Ovary (tissue), 9 donors: ENCODE results near the gene TSPAN13. TPM values are rescaled to one million over a fixed set of nuclear protein-coding genes. Genes with fewer than 3 reads are reported as not detected.

Source experiments
- DNase-seq, 5 donors: peaks; one replicate each; pipeline ENCODE4 v3.0.0-alpha.2; 2019 to 2020
- H3K27ac ChIP-seq, 2 donors: fragments of 200-600 bp; one replicate each; pipeline versions ENCODE4 v1.5.1 to v1.8.0; 2019 to 2022
- H3K27me3 ChIP-seq: fragments of 200-600 bp; one replicate; pipeline ENCODE4 v1.8.0; 2022
- H3K36me3 ChIP-seq: fragments of 200-600 bp; sonication (generic); one replicate; pipeline ENCODE4 v1.5.1; 2019
- H3K4me1 ChIP-seq: one replicate; pipeline ENCODE4 v1.8.1; 2013; ENCODE audit warnings: mild to moderate bottlenecking, moderate library complexity; ENCODE audit not compliant: insufficient read depth
- H3K4me3 ChIP-seq: fragments of 200-600 bp; sonication (generic); one replicate; pipeline ENCODE4 v1.5.1; 2017
- H3K9me3 ChIP-seq, 2 donors: fragments of 200-600 bp in 1 of 2; sonication (generic) in 1 of 2; one replicate each; pipeline versions ENCODE4 v1.5.1 to v1.8.1; 2013 to 2019; ENCODE audit warnings: mild to moderate bottlenecking in 1 of 2, moderate library complexity in 1 of 2
- EP300 ChIP-seq: sonication (generic); formaldehyde crosslinking; IDR thresholded peaks from one replicate; pipeline ENCODE4 v1.6.1; 2017; ENCODE audit warnings: antibody characterized with exemption
- POLR2A ChIP-seq: fragments of 450-650 bp; IDR thresholded peaks from one replicate; pipeline ENCODE4 v1.6.1; 2017; ENCODE audit warnings: antibody characterized with exemption, mild to moderate bottlenecking, moderate library complexity
- WGBS, 3 donors: extraction: QIAGEN DNeasy Blood & Tissue Kit in 1 of 3; methylation state at CpG; one replicate each; pipeline versions ENCODE4 v1.1.5 to v1.1.7; 2013 to 2017; 5-methylcytosine and 5-hydroxymethylcytosine counted together
- intact Hi-C, 4 donors: fragments of 100-400 bp; cut with DNase I; formaldehyde crosslinking; loops; one replicate each; pipeline versions ENCODE4 v1.11.0 to v1.15.1; 2022 to 2023
- polyA plus RNA-seq, 2 donors: library from polyadenylated mRNA; stranded (reverse); fragments of 200-250 nt in 1 of 2; fragments of 350-450 nt in 1 of 2; fragmentation: Illumina TruSeq in 1 of 2; extraction: RNeasy Lipid Tissue Mini Kit (QIAGEN cat#74804) in 1 of 2; gene quantifications; one replicate each; pipeline ENCODE4 v1.2.3, GENCODE V29; 2013 to 2014
- total RNA-seq, 7 donors: library from RNA; depleted of rRNA in 2 of 7; stranded (reverse); fragments of >200 nt in 2 of 7; fragmentation: NEBNext Ultra II Directional in 3 of 7; extraction: Animal tissue kit (Norgen Biotek cat#: 25700) in 3 of 7; gene quantifications; one replicate each; pipeline versions ENCODE4 v1.1.0 to v1.2.4, GENCODE V29; 2016 to 2023
- TF ChIP-seq, protein P1 (sequence below), 3 donors: fragments of 450-650 bp in 2 of 3; fragments of 200-600 bp in 1 of 3; IDR thresholded peaks; one replicate each; pipeline versions ENCODE4 v1.5.1 to v1.8.0; 2016 to 2022; ENCODE audit warnings: antibody characterized with exemption in 3 of 3, mild to moderate bottlenecking in 1 of 3
- donor health status: DM: no; HTN: no; CAD: no; lungs with moderate emphysema.
- donor health status: DM: no; HTN: no; CAD: no.
- donor health status: Bipolar disorder and iron deficiency.
- donor health status: DM: yes; HTN: yes; CAD: no.
- donor health status: DM: no; HTN: no; CAD: no.
- donor health status: DM: yes; HTN: yes; CAD: no.

The TSPAN13 gene
- total and polyA plus RNA-seq, 9 donors: 0.72 to 23.4 (median 4.2) TPM

DNA sequence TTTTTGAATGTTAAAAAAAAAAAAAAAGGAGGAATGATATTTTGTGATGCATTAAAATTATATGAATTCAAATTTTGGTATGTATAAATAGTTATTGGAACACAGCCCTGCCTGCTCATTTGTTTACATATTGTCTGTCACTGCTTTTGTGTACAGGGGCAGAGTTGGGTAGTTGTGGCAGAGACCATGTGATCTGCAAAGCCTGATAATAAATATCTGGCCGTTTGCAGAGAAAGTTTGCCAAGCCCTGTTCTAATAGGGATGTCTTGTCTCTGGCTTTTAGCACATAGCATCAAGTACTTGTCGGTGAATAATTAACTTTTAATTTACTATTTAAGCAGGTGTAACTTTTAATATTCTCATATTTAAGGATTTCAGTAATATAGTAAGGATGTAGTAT is 19.8 kb downstream of the TSPAN13 start:
- H3K4me1 ChIP-seq: no peaks in the 10 kb centered on the region
- H3K36me3 ChIP-seq: no peaks in the 10 kb centered on the region
- intact Hi-C loops: no loop called here
- TF ChIP-seq, protein P1, sequence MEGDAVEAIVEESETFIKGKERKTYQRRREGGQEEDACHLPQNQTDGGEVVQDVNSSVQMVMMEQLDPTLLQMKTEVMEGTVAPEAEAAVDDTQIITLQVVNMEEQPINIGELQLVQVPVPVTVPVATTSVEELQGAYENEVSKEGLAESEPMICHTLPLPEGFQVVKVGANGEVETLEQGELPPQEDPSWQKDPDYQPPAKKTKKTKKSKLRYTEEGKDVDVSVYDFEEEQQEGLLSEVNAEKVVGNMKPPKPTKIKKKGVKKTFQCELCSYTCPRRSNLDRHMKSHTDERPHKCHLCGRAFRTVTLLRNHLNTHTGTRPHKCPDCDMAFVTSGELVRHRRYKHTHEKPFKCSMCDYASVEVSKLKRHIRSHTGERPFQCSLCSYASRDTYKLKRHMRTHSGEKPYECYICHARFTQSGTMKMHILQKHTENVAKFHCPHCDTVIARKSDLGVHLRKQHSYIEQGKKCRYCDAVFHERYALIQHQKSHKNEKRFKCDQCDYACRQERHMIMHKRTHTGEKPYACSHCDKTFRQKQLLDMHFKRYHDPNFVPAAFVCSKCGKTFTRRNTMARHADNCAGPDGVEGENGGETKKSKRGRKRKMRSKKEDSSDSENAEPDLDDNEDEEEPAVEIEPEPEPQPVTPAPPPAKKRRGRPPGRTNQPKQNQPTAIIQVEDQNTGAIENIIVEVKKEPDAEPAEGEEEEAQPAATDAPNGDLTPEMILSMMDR (IDR thresholded peaks at IDR 0.05): no peak
- no peak for TF ChIP-seq EP300
- TF ChIP-seq POLR2A: no peak
- H3K4me3 ChIP-seq: no peak overlapping the region
- no peaks in the 10 kb centered on the region for H3K27me3 ChIP-seq
- WGBS, 3 donors: 47 to 54% (median 53%) methylated on average over 2 of the region's 2 CpGs
- no peaks in the 10 kb centered on the region for H3K9me3 ChIP-seq
- no peak overlapping the region for H3K27ac ChIP-seq
- DNase-seq: no peak

DNA sequence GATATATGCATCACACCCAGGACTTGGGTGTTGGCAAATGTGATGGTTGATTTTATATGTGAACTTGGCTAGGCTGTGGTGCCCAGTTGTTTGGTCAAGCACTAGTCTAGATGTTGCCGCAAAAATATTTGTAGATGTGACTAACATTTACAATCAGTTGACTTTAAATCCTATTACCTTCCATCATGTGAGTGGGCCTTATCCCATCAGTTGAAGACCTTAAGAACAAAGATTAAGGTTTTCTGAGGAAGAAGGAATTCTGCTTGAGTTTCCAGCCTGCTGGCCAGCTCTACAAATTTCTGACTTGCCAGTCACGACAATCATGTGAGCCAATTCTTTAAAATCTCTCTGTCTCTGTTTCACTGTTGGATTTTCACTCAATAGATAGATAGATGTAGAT is 20.3 kb downstream of the TSPAN13 start:
- Histone ChIP-seq H3K9me3 (no peaks in the 10 kb centered on the region), H3K36me3 (no peaks in the 10 kb centered on the region), H3K4me1 (no peaks in the 10 kb centered on the region), H3K27ac (no peak overlapping the region), H3K27me3 (no peaks in the 10 kb centered on the region), H3K4me3 (no peak overlapping the region)
- no peak for TF ChIP-seq EP300
- TF ChIP-seq POLR2A: no peak
- TF ChIP-seq, protein P1 (IDR thresholded peaks at IDR 0.05): no peak
- no peak for DNase-seq
- 95 to 98% (median 96%) methylated on average over 2 of the region's 2 CpGs for WGBS, 3 donors
- intact Hi-C loops: no loop called here

DNA sequence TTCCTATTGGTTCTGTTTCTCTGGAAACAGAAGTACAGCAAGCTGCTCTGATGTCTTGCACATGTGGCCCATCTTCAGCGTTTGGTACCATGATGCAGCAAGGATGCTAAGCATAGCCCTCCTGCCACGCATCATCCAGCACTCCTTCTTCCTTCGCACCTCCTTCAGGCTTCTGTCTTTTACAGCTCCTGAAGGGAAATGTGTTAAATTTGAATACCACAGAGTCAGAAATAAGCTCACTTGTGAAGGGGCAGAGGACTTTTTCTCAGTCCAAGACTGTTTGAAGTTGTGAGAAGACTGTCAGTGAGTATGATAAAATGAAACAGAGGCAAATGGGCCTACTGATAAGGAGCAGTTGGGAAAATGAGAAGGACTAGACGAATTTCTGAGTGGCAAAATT is 20.7 kb downstream of the TSPAN13 start:
- TF ChIP-seq EP300 (no peak), POLR2A (no peak)
- TF ChIP-seq, protein P1 (IDR thresholded peaks at IDR 0.05): no peak
- H3K36me3 ChIP-seq: no peaks in the 10 kb centered on the region
- intact Hi-C loops: no loop called here
- no peak for DNase-seq
- no peak overlapping the region for H3K27ac ChIP-seq
- WGBS, 3 donors: 86 to 92% (median 90%) methylated on average over 4 of the region's 4 CpGs
- no peaks in the 10 kb centered on the region for H3K9me3 ChIP-seq
- no peaks in the 10 kb centered on the region for H3K4me1 ChIP-seq
- no peak overlapping the region for H3K4me3 ChIP-seq
- H3K27me3 ChIP-seq: no peaks in the 10 kb centered on the region

DNA sequence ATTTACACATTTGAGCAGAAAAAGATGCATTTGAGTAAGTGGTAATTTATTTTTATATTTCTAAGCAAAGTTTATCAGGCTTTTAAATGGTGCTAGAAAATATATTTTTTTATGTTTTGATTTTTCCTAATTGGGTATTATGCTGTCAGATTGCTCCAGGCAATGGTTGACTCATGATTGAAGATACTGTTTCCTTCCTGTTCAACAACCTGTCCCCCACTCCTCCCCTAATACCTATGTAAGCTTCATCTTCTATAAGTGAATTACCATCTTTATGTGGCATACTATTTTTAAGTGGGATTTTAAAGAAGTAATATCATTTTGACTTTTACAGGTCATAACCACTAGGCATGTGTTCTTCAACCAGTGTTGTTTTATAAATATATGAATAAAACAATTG is 21.4 kb downstream of the TSPAN13 start:
- no peaks in the 10 kb centered on the region for H3K36me3 ChIP-seq
- DNase-seq: no peak
- H3K27me3 ChIP-seq: no peaks in the 10 kb centered on the region
- no peak overlapping the region for H3K27ac ChIP-seq
- H3K9me3 ChIP-seq: no peaks in the 10 kb centered on the region
- intact Hi-C loops: no loop called here
- no peak overlapping the region for H3K4me3 ChIP-seq
- H3K4me1 ChIP-seq: no peaks in the 10 kb centered on the region
- TF ChIP-seq POLR2A (no peak), EP300 (no peak)
- TF ChIP-seq, protein P1 (IDR thresholded peaks at IDR 0.05): no peak

DNA sequence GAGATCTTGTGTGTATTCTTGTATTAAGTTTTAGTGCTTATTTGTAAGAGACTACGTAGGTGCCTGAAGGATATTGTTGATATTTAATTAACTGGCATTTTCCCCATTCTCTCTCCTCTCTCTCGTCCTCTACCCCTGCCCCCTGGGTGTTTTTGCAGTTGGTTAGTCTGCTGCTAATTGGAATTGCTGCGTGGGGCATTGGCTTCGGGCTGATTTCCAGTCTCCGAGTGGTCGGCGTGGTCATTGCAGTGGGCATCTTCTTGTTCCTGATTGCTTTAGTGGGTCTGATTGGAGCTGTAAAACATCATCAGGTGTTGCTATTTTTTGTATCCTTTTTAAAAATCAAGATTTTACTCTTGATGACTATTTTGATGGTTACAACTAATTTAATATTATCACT is 22.5 kb downstream of the TSPAN13 start:
- 90 to 91% (median 91%) methylated on average over 7 of the region's 7 CpGs for WGBS, 3 donors
- DNase-seq: no peak
- no peak overlapping the region for H3K4me3 ChIP-seq
- no peak overlapping the region for H3K27ac ChIP-seq
- H3K9me3 ChIP-seq: no peaks in the 10 kb centered on the region
- H3K4me1 ChIP-seq: no peaks in the 10 kb centered on the region
- intact Hi-C loops: no loop called here
- no peaks in the 10 kb centered on the region for H3K27me3 ChIP-seq
- H3K36me3 ChIP-seq: no peaks in the 10 kb centered on the region
- no peak for TF ChIP-seq POLR2A
- TF ChIP-seq, protein P1 (IDR thresholded peaks at IDR 0.05): no peak
- TF ChIP-seq EP300: no peak
